CD14-positive monocyte (primary cell): ENCODE data around the gene KRTAP5-4. TPM values are rescaled to one million over a fixed set of nuclear protein-coding genes. Genes with fewer than 3 reads are reported as not detected.

ENCODE experiments used
- DNase-seq, 3 donors: peaks; one replicate each; pipeline ENCODE4 v3.0.0-alpha.2; 2011 to 2022
- H2AFZ ChIP-seq: 2 replicates; pipeline ENCODE4 v1.6.0; 2012; ENCODE audit warnings: mild to moderate bottlenecking, low read depth, low read length, inconsistent platforms; ENCODE audit not compliant: insufficient read depth, poor library complexity, severe bottlenecking
- H3K27ac ChIP-seq, 2 donors: 1 replicate in 1 of 2; 2 replicates in 1 of 2; pipeline ENCODE4 v1.5.1; 2012 to 2013; ENCODE audit warnings: low read length in 2 of 2, control low read depth in 1 of 2, inconsistent platforms in 1 of 2, low read depth in 1 of 2, mild to moderate bottlenecking in 1 of 2
- H3K27me3 ChIP-seq, 2 donors: one replicate each; pipeline versions ENCODE4 v1.6.0 to v1.6.1; 2011 to 2013; ENCODE audit warnings: low read length in 2 of 2; ENCODE audit not compliant: control insufficient read depth in 2 of 2, insufficient read depth in 2 of 2
- H3K36me3 ChIP-seq, 2 donors: replicated peaks in 1 of 2; 1 replicate in 1 of 2; 2 replicates in 1 of 2; pipeline versions ENCODE4 v1.5.1 to v1.6.1; 2012 to 2013; ENCODE audit warnings: low read length in 2 of 2, control low read depth in 1 of 2, inconsistent platforms in 1 of 2, mild to moderate bottlenecking in 1 of 2; ENCODE audit not compliant: insufficient read depth in 2 of 2, control insufficient read depth in 1 of 2
- H3K4me1 ChIP-seq, 2 donors: 1 replicate in 1 of 2; 2 replicates in 1 of 2; pipeline versions ENCODE4 v1.5.1 to v1.6.1; 2012 to 2013; ENCODE audit warnings: low read length in 2 of 2, control low read depth in 1 of 2, inconsistent platforms in 1 of 2, mild to moderate bottlenecking in 1 of 2, moderate library complexity in 1 of 2; ENCODE audit not compliant: insufficient read depth in 2 of 2, control insufficient read depth in 1 of 2
- H3K4me2 ChIP-seq: replicated peaks from 2 replicates; pipeline ENCODE3; 2012; ENCODE audit warnings: low read length, moderate library complexity, mild to moderate bottlenecking; ENCODE audit not compliant: poor library complexity, severe bottlenecking; ENCODE audit errors: extremely low read depth
- H3K4me3 ChIP-seq, 3 experiments: fragments of 200-600 bp in 1 of 3; sonication (generic) in 1 of 3; replicated peaks in 1 of 3; 1 replicate in 2 of 3; 2 replicates in 1 of 3; pipeline ENCODE4 v1.5.1; 2011 to 2013; ENCODE audit warnings: low read length in 3 of 3, mild to moderate bottlenecking in 3 of 3, control low read depth in 2 of 3, low read depth in 2 of 3, inconsistent platforms in 1 of 3, moderate library complexity in 1 of 3
- H3K79me2 ChIP-seq: 2 replicates; pipeline ENCODE4 v1.6.0; 2012; ENCODE audit warnings: mild to moderate bottlenecking, control low read depth, inconsistent platforms, low read length, moderate library complexity; ENCODE audit not compliant: insufficient read depth
- H3K9ac ChIP-seq: 2 replicates; pipeline ENCODE4 v1.6.0; 2017; ENCODE audit warnings: low read length, mild to moderate bottlenecking; ENCODE audit not compliant: insufficient read depth, poor library complexity, severe bottlenecking
- H3K9me3 ChIP-seq, 2 donors: replicated peaks in 1 of 2; 1 replicate in 1 of 2; 2 replicates in 1 of 2; pipeline versions ENCODE4 v1.5.1 to v1.6.1; 2012 to 2013; ENCODE audit warnings: low read length in 2 of 2, control low read depth in 1 of 2; ENCODE audit not compliant: control insufficient read depth in 1 of 2, insufficient read depth in 1 of 2
- H4K20me1 ChIP-seq: 2 replicates; pipeline ENCODE4 v1.6.0; 2012; ENCODE audit warnings: mild to moderate bottlenecking, low read length, control low read depth, moderate library complexity; ENCODE audit not compliant: insufficient read depth
- H3K27ac Mint-ChIP-seq, 7 donors: one replicate each; pipeline ENCODE4 v1.8.0; 2020; ENCODE audit warnings: mild to moderate bottlenecking in 7 of 7, mixed read lengths in 7 of 7, moderate library complexity in 6 of 7, inconsistent platforms in 2 of 7
- H3K27me3 Mint-ChIP-seq, 3 donors: one replicate each; pipeline ENCODE4 v1.8.0; 2021 to 2022; ENCODE audit warnings: low read depth in 3 of 3, mild to moderate bottlenecking in 3 of 3, mixed read lengths in 3 of 3, moderate library complexity in 3 of 3, inconsistent platforms in 1 of 3
- H3K36me3 Mint-ChIP-seq, 2 donors: one replicate each; pipeline ENCODE4 v1.8.0; 2020; ENCODE audit warnings: mixed read lengths in 2 of 2, inconsistent platforms in 1 of 2, mild to moderate bottlenecking in 1 of 2
- H3K4me1 Mint-ChIP-seq: one replicate; pipeline ENCODE4 v1.8.0; 2020; ENCODE audit warnings: mild to moderate bottlenecking, mixed read lengths
- H3K4me3 Mint-ChIP-seq, 2 donors: one replicate each; pipeline ENCODE4 v1.8.0; 2020; ENCODE audit warnings: mild to moderate bottlenecking in 2 of 2, mixed read lengths in 2 of 2, moderate library complexity in 1 of 2
- H3K9me3 Mint-ChIP-seq, 7 donors: one replicate each; pipeline ENCODE4 v1.8.0; 2020 to 2022; ENCODE audit warnings: mixed read lengths in 7 of 7, mild to moderate bottlenecking in 6 of 7, moderate library complexity in 6 of 7, inconsistent platforms in 2 of 7
- CTCF ChIP-seq: fragments of 200-600 bp; IDR thresholded peaks from one replicate; pipeline ENCODE4 v1.8.0; 2022; ENCODE audit warnings: antibody characterized with exemption, mild to moderate bottlenecking
- WGBS: methylation state at CpG from one replicate; pipeline ENCODE4 v1.1.5; 2013; ENCODE audit warnings: missing lambda C conversion rate; ENCODE audit not compliant: insufficient coverage; 5-methylcytosine and 5-hydroxymethylcytosine counted together
- intact Hi-C, 2 donors: fragments of 100-400 bp; cut with micrococcal nuclease; formaldehyde crosslinking; loops; one replicate each; pipeline versions ENCODE4 v1.15.0 to v1.15.1; 2023
- polyA plus RNA-seq, 3 donors: library from polyadenylated mRNA; depleted of rRNA in 1 of 3; unstranded in 2 of 3; stranded (reverse) in 1 of 3; fragments of 300-500 nt in 2 of 3; fragments of >200 nt in 1 of 3; fragmentation: Illumina TruSeq in 2 of 3; gene quantifications; 1 replicate in 2 of 3; 2 replicates in 1 of 3; pipeline ENCODE4 v1.2.3, GENCODE V29; 2012 to 2021

KRTAP5-4 gene
- polyA plus RNA-seq, 3 donors: not detected

GRCh38 chr11:1650034-1650917 lies 28.3 kb upstream of the KRTAP5-4 start:
- Histone ChIP-seq H3K9ac (no peak overlapping the region), H3K4me3 (no peak overlapping the region), H3K79me2 (no peaks in the 10 kb centered on the region), H4K20me1 (no peaks in the 10 kb centered on the region), H3K36me3 (no peaks in the 10 kb centered on the region), H3K27ac (no peak overlapping the region), H2AFZ (no peak overlapping the region), H3K27me3 (peaks cover 0 to 18% of the 10 kb centered on the region in 2 donors), H3K9me3 (no peaks in the 10 kb centered on the region), H3K4me2 (no peak overlapping the region), H3K4me1 (no peaks in the 10 kb centered on the region)
- no peak for DNase-seq
- H3K36me3 Mint-ChIP-seq: no peaks in the 10 kb centered on the region
- no peaks in the 10 kb centered on the region for H3K9me3 Mint-ChIP-seq
- H3K4me1 Mint-ChIP-seq: peaks cover 3% of the 10 kb centered on the region
- intact Hi-C loops: loop anchor here (5.0 kb wide), 2 partner anchors 42 to 507 kb away; no protein-coding TSS in a partner anchor
- no peak for TF ChIP-seq CTCF
- H3K27me3 Mint-ChIP-seq: peaks cover 14 to 32% (median 21%) of the 10 kb centered on the region in 3 donors
- 84% methylated on average over 15 of the region's 15 CpGs for WGBS
- H3K4me3 Mint-ChIP-seq: no peak overlapping the region
- no peak overlapping the region for H3K27ac Mint-ChIP-seq

DNA sequence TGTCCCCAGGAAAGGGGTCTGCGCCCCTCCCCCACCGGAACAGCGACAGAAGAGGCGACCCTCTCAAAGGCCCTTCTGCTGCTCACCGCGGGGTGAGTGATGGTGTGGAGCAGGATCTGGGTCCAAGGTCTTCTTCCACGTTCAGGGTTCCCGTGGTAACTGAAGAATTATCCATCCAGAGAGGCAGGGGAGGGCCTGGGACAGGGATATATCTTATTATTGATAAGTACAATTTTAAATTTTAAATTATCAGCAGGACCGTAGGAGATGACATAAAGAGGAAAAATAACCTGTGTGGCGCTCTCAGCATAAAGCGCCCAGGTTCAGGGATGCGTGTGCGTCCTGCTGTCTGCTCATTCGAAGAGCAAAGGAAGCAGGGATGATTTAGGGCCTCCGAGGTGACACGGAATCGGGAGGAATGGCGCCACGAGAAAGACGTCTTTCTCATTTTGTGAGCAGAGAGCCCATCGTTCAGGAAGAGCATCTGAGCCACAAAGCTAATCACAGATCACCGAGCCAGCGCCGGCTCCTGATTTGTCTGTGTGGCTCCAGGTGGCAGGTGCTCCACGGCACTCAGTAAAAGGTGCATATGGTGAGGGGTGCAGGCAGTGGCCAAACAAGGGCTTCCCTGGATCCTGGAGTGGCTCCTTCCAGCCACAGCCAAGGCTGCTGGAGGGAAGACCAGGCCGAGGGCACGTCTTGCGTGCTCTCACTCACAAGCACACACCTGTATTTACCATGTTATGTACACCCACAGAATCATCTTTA lies 26.9 kb upstream of the KRTAP5-4 start:
- Mint-ChIP-seq H3K4me3 (no peak overlapping the region), H3K4me1 (no peaks in the 10 kb centered on the region), H3K27ac (no peak overlapping the region), H3K9me3 (no peaks in the 10 kb centered on the region), H3K36me3 (no peaks in the 10 kb centered on the region), H3K27me3 (peaks cover 7 to 27% (median 13%) of the 10 kb centered on the region in 3 donors)
- peaks cover 0 to 8% of the 10 kb centered on the region in 2 donors for H3K27me3 ChIP-seq
- intact Hi-C loops: no loop called here
- 90% methylated on average over 13 of the region's 28 CpGs for WGBS
- no peak for DNase-seq
- no peak for TF ChIP-seq CTCF
- no peaks in the 10 kb centered on the region for H3K9me3 ChIP-seq
- no peak overlapping the region for H3K9ac ChIP-seq
- H4K20me1 ChIP-seq: no peaks in the 10 kb centered on the region
- no peaks in the 10 kb centered on the region for H3K4me1 ChIP-seq
- no peak overlapping the region for H3K4me2 ChIP-seq
- no peak overlapping the region for H3K27ac ChIP-seq
- no peaks in the 10 kb centered on the region for H3K36me3 ChIP-seq
- no peak overlapping the region for H2AFZ ChIP-seq
- H3K79me2 ChIP-seq: no peaks in the 10 kb centered on the region
- no peak overlapping the region for H3K4me3 ChIP-seq
